DOHH2 (cell line): ENCODE data around the gene HLCS.

Source experiments
- H3F3A ChIP-seq: fragments of 200-600 bp; sonication (generic), shearing (Covaris generic); 2 replicates; pipeline ENCODE4 v1.6.0; 2016; ENCODE audit warnings: antibody characterized with exemption, mild to moderate bottlenecking; ENCODE audit not compliant: control insufficient read depth, insufficient read depth
- H3K27ac ChIP-seq: fragments of 200-600 bp; sonication (generic); 2 replicates; pipeline ENCODE4 v1.5.1; 2014; ENCODE audit warnings: low read depth, mild to moderate bottlenecking, low read length, moderate library complexity
- H3K27me3 ChIP-seq: fragments of 200-600 bp; sonication (generic); 2 replicates; pipeline ENCODE4 v1.6.1; 2014; ENCODE audit warnings: mild to moderate bottlenecking, low read length, mixed read lengths; ENCODE audit not compliant: control insufficient read depth
- H3K36me3 ChIP-seq: fragments of 200-600 bp; sonication (generic); 2 replicates; pipeline ENCODE4 v1.6.1; 2014; ENCODE audit warnings: mild to moderate bottlenecking, low read length, moderate library complexity, mixed read lengths; ENCODE audit not compliant: control insufficient read depth
- H3K4me1 ChIP-seq: fragments of 200-600 bp; sonication (generic); 2 replicates; pipeline ENCODE4 v1.6.1; 2014; ENCODE audit warnings: mild to moderate bottlenecking, low read length, mixed read lengths; ENCODE audit not compliant: control insufficient read depth
- H3K4me2 ChIP-seq: fragments of 200-600 bp; sonication (generic); 2 replicates; pipeline ENCODE4 v1.6.0; 2014; ENCODE audit warnings: mild to moderate bottlenecking, low read length, moderate library complexity
- H3K4me3 ChIP-seq: fragments of 200-600 bp; sonication (generic); 2 replicates; pipeline ENCODE4 v1.5.1; 2014; ENCODE audit warnings: mild to moderate bottlenecking, low read length, mixed read lengths
- H3K79me2 ChIP-seq: fragments of 200-600 bp; sonication (generic); 2 replicates; pipeline ENCODE4 v1.6.1; 2014; ENCODE audit warnings: mild to moderate bottlenecking, low read length, mixed read lengths; ENCODE audit not compliant: control insufficient read depth
- H3K9me2 ChIP-seq: fragments of 200-600 bp; sonication (generic); replicated peaks from 2 replicates; pipeline ENCODE4 v1.6.1; 2014; ENCODE audit warnings: mild to moderate bottlenecking, low read length, mixed read lengths; ENCODE audit not compliant: control insufficient read depth
- H3K9me3 ChIP-seq: fragments of 200-600 bp; sonication (generic); 2 replicates; pipeline ENCODE4 v1.6.1; 2014; ENCODE audit warnings: antibody characterized with exemption, low read length, mixed read lengths; ENCODE audit not compliant: control insufficient read depth, insufficient read depth
- H4K20me1 ChIP-seq: fragments of 200-600 bp; sonication (generic); 2 replicates; pipeline ENCODE4 v1.6.0; 2014; ENCODE audit warnings: low read depth, mild to moderate bottlenecking, antibody characterized with exemption, low read length, moderate library complexity; ENCODE audit not compliant: control insufficient read depth, insufficient read depth
- CTCF ChIP-seq: fragments of 200-600 bp; sonication (generic); IDR thresholded peaks from one replicate; pipeline ENCODE4 v1.5.1; 2014; ENCODE audit warnings: antibody characterized with exemption, mild to moderate bottlenecking, low read depth, low read length; ENCODE audit not compliant: poor library complexity, severe bottlenecking
- EZH2phosphoT487 ChIP-seq: fragments of 200-600 bp; sonication (generic); IDR thresholded peaks from 2 replicates; pipeline ENCODE4 v1.6.1; 2017; ENCODE audit warnings: borderline replicate concordance, mild to moderate bottlenecking, antibody characterized with exemption, low read length, moderate library complexity, mixed read lengths

HLCS gene

GRCh38 chr21:36859744-36860501 is 106.5 kb downstream of the HLCS start:
- TF ChIP-seq EZH2phosphoT487 = no peak
- no peak for TF ChIP-seq CTCF
- no peaks in the 10 kb centered on the region for H3K9me3 ChIP-seq
- no peaks in the 10 kb centered on the region for H3F3A ChIP-seq
- H3K27me3 ChIP-seq = no peaks in the 10 kb centered on the region
- no peaks in the 10 kb centered on the region for H4K20me1 ChIP-seq
- peaks cover 12% of the 10 kb centered on the region for H3K4me1 ChIP-seq
- no peaks in the 10 kb centered on the region for H3K36me3 ChIP-seq
- H3K9me2 ChIP-seq = no peaks in the 10 kb centered on the region
- no peaks in the 10 kb centered on the region for H3K79me2 ChIP-seq
- H3K27ac ChIP-seq = no peak overlapping the region
- peak overlapping the region; percentile 32 for H3K4me2 ChIP-seq
- H3K4me3 ChIP-seq = no peak overlapping the region

- no peak overlapping the region for H3K4me3 ChIP-seq
- H3K9me3 ChIP-seq = no peaks in the 10 kb centered on the region
- H3K27me3 ChIP-seq = no peaks in the 10 kb centered on the region
- no peak for TF ChIP-seq CTCF
- no peak for TF ChIP-seq EZH2phosphoT487
- no peaks in the 10 kb centered on the region for H3K36me3 ChIP-seq
- no peak overlapping the region for H3K4me2 ChIP-seq
- no peaks in the 10 kb centered on the region for H3F3A ChIP-seq
- no peaks in the 10 kb centered on the region for H3K79me2 ChIP-seq
- H4K20me1 ChIP-seq = no peaks in the 10 kb centered on the region
- no peak overlapping the region for H3K27ac ChIP-seq
- H3K4me1 ChIP-seq = peaks cover 12% of the 10 kb centered on the region
- no peaks in the 10 kb centered on the region for H3K9me2 ChIP-seq
Measured at GRCh38 chr21:36858320-36858957, 108.0 kb downstream of the HLCS start.

GRCh38 chr21:36856643-36857042 is 109.8 kb downstream of the HLCS start:
- Histone ChIP-seq H3K27me3 (no peaks in the 10 kb centered on the region), H3K79me2 (no peaks in the 10 kb centered on the region), H3K4me2 (no peak overlapping the region), H4K20me1 (no peaks in the 10 kb centered on the region), H3K27ac (no peak overlapping the region), H3K9me2 (no peaks in the 10 kb centered on the region), H3K4me1 (peaks cover 12% of the 10 kb centered on the region), H3K4me3 (no peak overlapping the region), H3K36me3 (no peaks in the 10 kb centered on the region), H3K9me3 (no peaks in the 10 kb centered on the region), H3F3A (no peaks in the 10 kb centered on the region)
- TF ChIP-seq CTCF = no peak
- TF ChIP-seq EZH2phosphoT487 = no peak
